MM.1S (cell line): Measurements from ENCODE around the gene TMEM131.

Source experiments
- DNase-seq: peaks from one replicate; pipeline ENCODE4 v3.0.0-alpha.2; 2015
- H2AFZ ChIP-seq: fragments of 300-600 bp; sonication (generic); 2 replicates; pipeline ENCODE4 v1.6.0; 2016; ENCODE audit warnings: antibody characterized with exemption, low read length
- H3F3A ChIP-seq: fragments of 300-600 bp; sonication (generic); 2 replicates; pipeline ENCODE4 v1.6.1; 2016; ENCODE audit warnings: mild to moderate bottlenecking, antibody characterized with exemption, low read length, moderate library complexity, mixed read lengths; ENCODE audit not compliant: insufficient read depth
- H3K27ac ChIP-seq: fragments of 300-600 bp; sonication (generic); 2 replicates; pipeline ENCODE4 v1.5.1; 2016; ENCODE audit warnings: mild to moderate bottlenecking, low read length
- H3K27me3 ChIP-seq: fragments of 300-600 bp; sonication (generic); replicated peaks from 2 replicates; pipeline ENCODE4 v1.6.0; 2016; ENCODE audit warnings: low read length; ENCODE audit not compliant: insufficient read depth
- H3K36me3 ChIP-seq: fragments of 300-600 bp; sonication (generic); replicated peaks from 2 replicates; pipeline ENCODE4 v1.6.1; 2016; ENCODE audit warnings: mild to moderate bottlenecking, low read length, mixed read lengths; ENCODE audit not compliant: insufficient read depth
- H3K4me1 ChIP-seq: fragments of 300-600 bp; sonication (generic); 2 replicates; pipeline ENCODE4 v1.6.1; 2016; ENCODE audit warnings: low read length, mixed read lengths
- H3K4me2 ChIP-seq: fragments of 300-600 bp; sonication (generic); 2 replicates; pipeline ENCODE4 v1.6.0; 2016; ENCODE audit warnings: low read depth, low read length
- H3K4me3 ChIP-seq: fragments of 300-600 bp; sonication (generic); 2 replicates; pipeline ENCODE4 v1.5.1; 2016; ENCODE audit warnings: low read length, mixed read lengths
- H3K79me2 ChIP-seq: fragments of 300-600 bp; sonication (generic); 2 replicates; pipeline ENCODE4 v1.6.1; 2016; ENCODE audit warnings: mixed run types, low read length, mixed read lengths
- H3K9ac ChIP-seq: fragments of 300-600 bp; sonication (generic); 2 replicates; pipeline ENCODE4 v1.6.1; 2016; ENCODE audit warnings: low read length, mixed read lengths
- H3K9me2 ChIP-seq: fragments of 300-600 bp; sonication (generic); replicated peaks from 2 replicates; pipeline ENCODE4 v1.6.1; 2016; ENCODE audit warnings: mild to moderate bottlenecking, low read length, mixed read lengths; ENCODE audit not compliant: insufficient read depth
- H3K9me3 ChIP-seq: fragments of 300-600 bp; sonication (generic); replicated peaks from 2 replicates; pipeline ENCODE4 v1.6.1; 2016; ENCODE audit warnings: mild to moderate bottlenecking, low read length, mixed read lengths; ENCODE audit not compliant: insufficient read depth
- H4K20me1 ChIP-seq: fragments of 300-600 bp; sonication (generic); 2 replicates; pipeline ENCODE4 v1.6.1; 2016; ENCODE audit warnings: mild to moderate bottlenecking, low read length, moderate library complexity, mixed read lengths; ENCODE audit not compliant: insufficient read depth
- EZH2 ChIP-seq: fragments of 300-600 bp; sonication (generic); optimal IDR thresholded peaks from 2 replicates; pipeline ENCODE3; 2017; ENCODE audit warnings: low read depth, mild to moderate bottlenecking, antibody characterized with exemption, low read length, mixed read lengths
- EZH2phosphoT487 ChIP-seq: fragments of 300-600 bp; sonication (generic); IDR thresholded peaks from 2 replicates; pipeline ENCODE4 v1.6.1; 2018; ENCODE audit warnings: antibody characterized with exemption, low read length
- TF ChIP-seq, protein P1 (sequence below): fragments of 300-600 bp; sonication (generic); IDR thresholded peaks from 2 replicates; pipeline ENCODE4 v1.5.1; 2016; ENCODE audit warnings: antibody characterized with exemption, low read length, mixed read lengths

TMEM131 gene

DNA sequence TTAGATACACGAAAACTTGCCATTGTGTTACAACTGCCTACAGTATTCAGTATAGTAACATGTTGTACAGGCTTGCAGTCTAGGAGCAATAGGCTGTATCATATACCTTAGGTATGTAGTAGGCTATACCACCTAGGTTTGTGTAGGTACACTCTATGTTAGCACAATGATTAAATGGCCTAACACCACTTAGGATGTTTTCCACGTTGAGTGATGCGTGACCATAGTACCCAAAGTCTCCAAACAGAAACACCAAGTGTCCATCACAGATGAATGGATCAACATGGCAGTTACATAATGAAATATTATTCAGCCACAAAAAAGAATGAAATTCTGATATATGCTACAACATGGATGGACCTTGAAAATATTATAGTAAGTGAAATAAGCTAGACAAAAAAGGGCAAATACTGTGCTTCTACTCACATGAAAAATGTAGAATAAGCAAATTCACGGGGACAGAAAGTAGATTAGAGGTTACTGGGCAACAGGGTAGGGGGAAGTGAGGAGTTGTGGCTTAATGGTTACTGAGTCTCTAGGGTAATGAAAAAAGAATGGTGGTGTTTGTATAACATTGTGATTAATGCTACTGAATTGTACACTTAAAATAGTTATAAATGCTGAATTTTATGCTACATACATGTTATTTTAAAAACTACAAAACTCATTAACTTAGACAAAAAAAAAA lies 62.6 kb downstream of the TMEM131 start:
- TF ChIP-seq EZH2 (no peak), EZH2phosphoT487 (no peak)
- TF ChIP-seq, protein P1, sequence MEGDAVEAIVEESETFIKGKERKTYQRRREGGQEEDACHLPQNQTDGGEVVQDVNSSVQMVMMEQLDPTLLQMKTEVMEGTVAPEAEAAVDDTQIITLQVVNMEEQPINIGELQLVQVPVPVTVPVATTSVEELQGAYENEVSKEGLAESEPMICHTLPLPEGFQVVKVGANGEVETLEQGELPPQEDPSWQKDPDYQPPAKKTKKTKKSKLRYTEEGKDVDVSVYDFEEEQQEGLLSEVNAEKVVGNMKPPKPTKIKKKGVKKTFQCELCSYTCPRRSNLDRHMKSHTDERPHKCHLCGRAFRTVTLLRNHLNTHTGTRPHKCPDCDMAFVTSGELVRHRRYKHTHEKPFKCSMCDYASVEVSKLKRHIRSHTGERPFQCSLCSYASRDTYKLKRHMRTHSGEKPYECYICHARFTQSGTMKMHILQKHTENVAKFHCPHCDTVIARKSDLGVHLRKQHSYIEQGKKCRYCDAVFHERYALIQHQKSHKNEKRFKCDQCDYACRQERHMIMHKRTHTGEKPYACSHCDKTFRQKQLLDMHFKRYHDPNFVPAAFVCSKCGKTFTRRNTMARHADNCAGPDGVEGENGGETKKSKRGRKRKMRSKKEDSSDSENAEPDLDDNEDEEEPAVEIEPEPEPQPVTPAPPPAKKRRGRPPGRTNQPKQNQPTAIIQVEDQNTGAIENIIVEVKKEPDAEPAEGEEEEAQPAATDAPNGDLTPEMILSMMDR = no peak
- H3K4me2 ChIP-seq = peak overlapping the region; percentile 33; the same call in 1 of the 2 replicates
- peaks cover 92% of the 10 kb centered on the region for H3K79me2 ChIP-seq
- H3K9ac ChIP-seq = no peak overlapping the region
- peak; percentile 36 for DNase-seq
- no peaks in the 10 kb centered on the region for H3K27me3 ChIP-seq
- H4K20me1 ChIP-seq = no peaks in the 10 kb centered on the region
- no peak overlapping the region; the same call in 1 of the 2 replicates for H3K27ac ChIP-seq
- H3K4me3 ChIP-seq = no peak overlapping the region
- no peaks in the 10 kb centered on the region for H3K9me2 ChIP-seq
- H3K36me3 ChIP-seq = no peaks in the 10 kb centered on the region
- no peaks in the 10 kb centered on the region for H3K9me3 ChIP-seq
- no peak overlapping the region for H2AFZ ChIP-seq
- H3K4me1 ChIP-seq = peaks cover 23% of the 10 kb centered on the region
- peaks cover 6% of the 10 kb centered on the region; the same call in 1 of the 2 replicates for H3F3A ChIP-seq

DNA sequence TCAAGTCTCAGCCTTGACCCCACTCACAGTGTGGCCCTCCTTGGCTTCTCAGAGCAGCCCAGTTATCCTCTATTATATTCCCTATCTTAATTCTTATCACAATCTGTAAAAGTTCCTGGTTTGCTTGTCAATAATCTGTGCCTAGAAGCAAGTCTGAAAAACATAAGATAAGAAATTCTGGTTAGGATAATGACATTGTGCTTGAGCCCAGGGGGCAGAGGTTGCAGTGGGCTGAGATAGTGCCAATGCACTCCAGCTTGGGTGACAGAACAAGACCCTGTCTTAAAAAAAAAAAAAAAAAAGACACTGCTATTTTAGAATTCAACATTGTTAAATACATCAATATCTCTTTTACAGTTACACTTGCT lies 63.9 kb downstream of the TMEM131 start:
- H3K27ac ChIP-seq = peak overlapping the region; percentile 17; the same call in 1 of the 2 replicates
- H3K27me3 ChIP-seq = no peaks in the 10 kb centered on the region
- H2AFZ ChIP-seq = no peak overlapping the region
- H3K4me1 ChIP-seq = peaks cover 23% of the 10 kb centered on the region
- H3K9ac ChIP-seq = no peak overlapping the region
- H3K79me2 ChIP-seq = peaks cover 90% of the 10 kb centered on the region
- TF ChIP-seq, protein P1 = no peak
- TF ChIP-seq EZH2phosphoT487 (no peak), EZH2 (no peak)
- peak overlapping the region; percentile 62; the same call in 1 of the 2 replicates for H3K4me2 ChIP-seq
- no peaks in the 10 kb centered on the region for H3K36me3 ChIP-seq
- no peaks in the 10 kb centered on the region for H3K9me3 ChIP-seq
- H3F3A ChIP-seq = peaks cover 6% of the 10 kb centered on the region; the same call in 1 of the 2 replicates
- H4K20me1 ChIP-seq = no peaks in the 10 kb centered on the region
- H3K9me2 ChIP-seq = no peaks in the 10 kb centered on the region
- DNase-seq = no peak
- H3K4me3 ChIP-seq = no peak overlapping the region

DNA sequence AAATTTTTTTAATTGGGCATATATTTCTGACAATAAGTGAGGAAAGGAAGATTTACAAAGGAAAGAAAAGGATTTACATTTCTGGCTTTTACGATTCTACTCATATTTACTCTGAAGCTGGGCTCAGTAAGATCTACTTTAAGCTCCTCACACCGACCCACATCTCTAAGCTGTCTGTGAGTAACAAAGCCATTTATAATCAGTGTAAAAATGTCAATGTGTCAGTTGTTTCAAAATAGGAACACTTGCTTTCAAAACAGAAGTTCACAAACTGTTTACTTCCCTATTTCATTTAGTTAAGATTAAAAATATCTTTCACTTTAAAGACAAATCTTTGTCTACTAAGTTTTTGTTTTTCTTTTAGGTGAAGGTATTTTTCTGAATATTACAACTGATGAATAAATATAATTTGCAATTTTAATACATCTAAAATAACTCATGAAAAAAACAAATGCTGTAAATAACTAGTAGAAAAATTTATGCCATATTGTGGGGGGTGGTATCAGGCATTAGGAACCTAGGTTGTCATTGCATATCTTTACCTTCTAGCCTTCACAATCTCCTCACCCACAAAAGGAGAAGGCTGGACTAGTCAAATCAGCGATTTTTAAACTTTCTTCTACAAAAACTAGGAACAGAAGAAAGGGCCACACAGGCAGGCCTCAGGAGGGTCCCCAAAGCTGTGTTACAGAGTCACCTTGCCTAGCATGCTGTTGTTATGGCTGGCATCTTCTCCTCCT lies 64.5 kb downstream of the TMEM131 start:
- Histone ChIP-seq H3K36me3 (no peaks in the 10 kb centered on the region), H3K4me2 (peak overlapping the region; percentile 62), H3K27me3 (no peaks in the 10 kb centered on the region), H3K9me3 (no peaks in the 10 kb centered on the region), H3K4me1 (peaks cover 23% of the 10 kb centered on the region), H3K4me3 (0 out of 2 replicates have a peak overlapping the region, but pooled peaks have one; percentile 11), H4K20me1 (no peaks in the 10 kb centered on the region), H3K9ac (peak overlapping the region; percentile 29; the same call in 1 of the 2 replicates), H3K79me2 (peaks cover 90% of the 10 kb centered on the region), H3K27ac (peak overlapping the region; percentile 17; the same call in 1 of the 2 replicates), H2AFZ (no peak overlapping the region), H3F3A (peaks cover 6% of the 10 kb centered on the region; the same call in 1 of the 2 replicates), H3K9me2 (no peaks in the 10 kb centered on the region)
- no peak for DNase-seq
- TF ChIP-seq EZH2phosphoT487 (no peak), EZH2 (no peak)
- TF ChIP-seq, protein P1 = no peak
